Measurements from ENCODE around the gene PILRB. TPM values are rescaled to one million over a fixed set of nuclear protein-coding genes. Genes with fewer than 3 reads are reported as not detected.
"Not testable (repeated sequence)": the region's sequence is repeated elsewhere in the genome, so short reads cannot be mapped to it uniquely, and the experiment has no call there.

PILRB gene
- polyA plus RNA-seq (ENCODE audit: insufficient read length), result 20.7 TPM

DNA sequence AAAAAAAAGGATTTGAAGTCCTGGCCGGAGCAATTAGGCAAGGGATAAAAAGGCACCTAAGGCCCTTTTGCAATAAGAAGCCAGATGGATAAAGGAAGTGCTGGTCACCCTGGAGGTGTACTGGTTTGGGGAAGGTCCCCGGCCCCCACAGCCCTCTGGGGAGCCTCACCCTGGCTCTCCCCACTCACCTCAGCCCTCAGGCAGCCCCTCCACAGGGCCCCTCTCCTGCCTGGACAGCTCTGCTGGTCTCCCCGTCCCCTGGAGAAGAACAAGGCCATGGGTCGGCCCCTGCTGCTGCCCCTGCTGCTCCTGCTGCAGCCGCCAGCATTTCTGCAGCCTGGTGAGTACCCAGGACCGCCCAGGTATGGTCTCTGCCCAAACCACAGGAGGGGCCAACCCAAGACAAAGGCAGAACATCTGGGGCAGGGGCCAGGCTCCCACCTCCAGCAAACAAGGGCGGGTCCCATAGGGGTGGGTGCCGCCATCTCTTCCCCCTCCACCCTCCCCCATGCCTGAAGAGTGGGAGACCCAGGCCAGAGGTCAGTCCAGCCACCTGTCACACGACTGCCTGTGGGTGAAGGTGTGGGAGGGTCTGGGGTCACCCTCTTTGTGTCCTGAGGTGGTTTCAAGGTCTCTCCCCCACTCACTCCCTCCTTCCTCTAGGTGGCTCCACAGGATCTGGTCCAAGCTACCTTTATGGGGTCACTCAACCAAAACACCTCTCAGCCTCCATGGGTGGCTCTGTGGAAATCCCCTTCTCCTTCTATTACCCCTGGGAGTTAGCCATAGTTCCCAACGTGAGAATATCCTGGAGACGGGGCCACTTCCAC, at the start of gene PILRB:
Gene PILRB (plus strand): TSS at position 91 of the 830 bp plus-strand sequence. CDS start 186 bp downstream, at position 277.
- DNase-seq (ENCODE audit: low read depth), result no peak

DNA sequence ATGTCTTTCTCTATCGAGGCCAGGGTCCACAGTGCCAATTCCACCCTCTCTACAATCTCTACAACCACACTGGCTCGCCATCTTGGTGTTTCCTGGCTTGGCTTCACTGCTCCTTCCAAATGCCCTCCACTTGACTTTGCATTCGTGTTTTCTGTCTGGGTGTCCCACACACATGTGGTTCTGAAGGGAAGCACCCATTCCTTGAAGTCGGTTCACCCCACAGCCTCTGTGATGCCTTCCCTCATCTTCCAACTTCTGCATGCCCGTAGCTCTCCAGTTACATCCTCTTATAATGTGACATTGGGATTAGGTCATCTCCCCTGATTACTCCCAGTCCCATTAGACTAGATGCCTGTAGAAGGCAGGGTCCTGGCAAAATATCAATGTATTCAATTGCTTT, 39.6 kb upstream of the PILRB start:
- not testable (repeated sequence) for DNase-seq (ENCODE audit: low read depth)

DNA sequence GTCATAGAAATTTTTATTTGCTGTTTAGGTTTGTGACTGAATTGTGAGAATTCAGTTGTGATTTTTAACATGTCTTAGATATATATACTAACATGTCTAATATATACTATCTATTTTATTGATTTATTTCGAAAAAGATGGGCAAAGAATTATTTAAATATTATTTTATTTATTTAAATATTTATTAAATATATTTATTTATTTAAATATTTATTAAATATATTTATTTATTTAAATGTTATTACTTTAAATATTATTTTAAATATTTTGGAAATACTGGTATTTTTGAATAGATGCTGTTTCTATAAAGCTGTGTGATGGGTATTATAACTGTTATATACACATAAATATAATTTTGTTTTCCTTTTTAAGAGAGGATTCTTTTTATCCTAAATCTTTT, 36.3 kb upstream of the PILRB start:
- DNase-seq (ENCODE audit: low read depth), result not testable (repeated sequence)

DNA sequence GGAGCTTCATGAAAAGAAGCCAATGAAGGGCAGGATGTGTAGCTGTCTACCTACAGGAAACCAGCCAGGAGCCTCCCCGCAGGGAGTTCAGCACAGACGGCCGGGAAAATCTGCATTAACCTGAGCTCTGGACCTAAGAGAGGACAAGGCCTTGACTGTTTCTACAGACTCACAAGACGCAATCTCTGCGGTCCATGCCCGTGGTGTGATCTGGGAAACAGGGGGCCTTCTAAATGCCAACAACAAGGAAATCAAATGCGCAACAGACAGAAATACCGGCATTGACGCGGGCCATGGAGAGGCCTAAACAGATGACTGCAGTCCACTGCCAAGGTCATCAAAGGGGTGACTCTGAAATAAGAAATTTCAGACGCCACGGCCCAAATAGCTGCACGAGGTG, 33.7 kb upstream of the PILRB start:
- DNase-seq (ENCODE audit: low read depth), result not testable (repeated sequence)

DNA sequence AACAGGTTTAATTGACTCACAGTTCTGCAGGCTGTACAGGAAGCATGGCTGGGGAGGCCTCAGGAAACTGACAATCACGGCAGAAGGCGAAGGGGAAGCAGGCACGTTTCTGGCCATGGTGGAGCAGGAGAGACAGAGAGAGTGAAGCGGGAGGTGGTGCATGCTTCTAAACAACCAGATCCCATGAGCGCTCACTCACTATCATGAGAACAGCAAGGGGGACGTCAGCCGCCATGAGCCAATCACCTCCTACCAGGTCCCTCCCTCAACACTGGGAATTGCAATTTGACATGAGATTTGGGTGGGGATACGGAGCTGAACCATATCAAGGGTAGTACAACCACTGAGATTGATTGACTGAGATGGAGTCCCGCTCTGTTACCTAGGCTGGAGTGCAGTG, 32.2 kb upstream of the PILRB start:
- DNase-seq (ENCODE audit: low read depth), result not testable (repeated sequence)

DNA sequence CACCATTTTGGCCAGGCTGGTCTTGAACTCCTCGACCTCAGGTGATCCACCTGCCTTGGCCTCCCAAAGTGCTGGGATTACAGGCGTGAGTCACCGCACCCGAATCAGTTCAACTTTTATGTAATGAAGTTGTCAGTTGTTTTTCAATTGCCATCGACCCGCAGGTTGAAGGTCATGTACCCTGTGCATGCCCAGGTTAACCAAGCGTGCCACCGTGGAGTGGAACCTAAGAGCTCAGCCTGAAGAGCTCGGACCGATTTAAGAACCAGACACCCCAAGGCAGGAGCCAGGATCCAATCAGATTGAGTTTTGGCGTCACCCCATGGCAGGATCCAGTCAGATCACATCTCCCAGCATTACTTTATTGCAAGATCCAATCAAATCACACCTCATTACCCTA, 31.0 kb upstream of the PILRB start:
- not testable (repeated sequence) for DNase-seq (ENCODE audit: low read depth)

DNA sequence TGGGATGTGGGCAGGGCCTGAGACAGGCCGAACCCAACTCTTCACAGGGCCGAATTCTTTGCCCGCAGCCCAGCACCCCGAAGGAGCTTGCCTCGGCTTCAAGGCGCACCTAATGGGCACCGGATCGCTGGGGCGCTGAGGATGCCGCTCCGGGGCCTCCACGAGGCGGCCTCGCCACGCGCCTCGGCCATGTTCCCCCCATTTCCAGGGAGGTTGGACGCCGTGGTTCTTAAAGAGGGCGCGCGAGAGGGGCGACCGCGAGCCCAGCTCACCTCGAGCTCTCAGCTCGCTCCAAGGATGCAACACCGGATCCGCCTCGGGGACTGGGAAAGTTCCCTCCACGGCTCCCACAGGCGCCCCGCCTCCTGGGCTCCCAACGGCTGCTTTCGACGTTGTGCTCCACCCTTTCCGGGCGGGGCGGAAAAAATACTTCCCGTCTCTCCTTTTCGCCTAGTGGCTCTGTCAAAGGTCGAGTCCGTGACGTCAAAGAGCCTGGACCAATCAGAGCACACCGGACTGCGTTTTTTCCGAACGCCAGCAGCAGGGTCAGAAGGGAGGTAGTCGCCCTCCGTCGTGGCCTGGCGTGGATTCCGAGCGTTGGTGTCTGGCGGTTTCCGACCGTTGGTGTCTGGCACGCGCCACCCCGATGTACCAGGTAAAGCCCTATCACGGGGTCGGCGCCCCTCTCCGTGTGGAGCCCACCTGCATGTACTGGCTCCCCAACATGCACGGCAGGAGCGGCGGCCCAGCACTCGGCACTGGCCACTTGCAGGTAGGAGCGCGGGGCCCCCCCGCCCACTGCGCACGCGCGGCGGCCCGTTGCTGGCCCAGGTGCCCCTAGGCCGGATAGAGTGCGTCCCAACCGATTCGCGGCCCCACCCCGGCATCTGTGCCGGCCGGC, 22.1 kb upstream of the PILRB start:
- DNase-seq (ENCODE audit: low read depth), result peak; percentile 73

DNA sequence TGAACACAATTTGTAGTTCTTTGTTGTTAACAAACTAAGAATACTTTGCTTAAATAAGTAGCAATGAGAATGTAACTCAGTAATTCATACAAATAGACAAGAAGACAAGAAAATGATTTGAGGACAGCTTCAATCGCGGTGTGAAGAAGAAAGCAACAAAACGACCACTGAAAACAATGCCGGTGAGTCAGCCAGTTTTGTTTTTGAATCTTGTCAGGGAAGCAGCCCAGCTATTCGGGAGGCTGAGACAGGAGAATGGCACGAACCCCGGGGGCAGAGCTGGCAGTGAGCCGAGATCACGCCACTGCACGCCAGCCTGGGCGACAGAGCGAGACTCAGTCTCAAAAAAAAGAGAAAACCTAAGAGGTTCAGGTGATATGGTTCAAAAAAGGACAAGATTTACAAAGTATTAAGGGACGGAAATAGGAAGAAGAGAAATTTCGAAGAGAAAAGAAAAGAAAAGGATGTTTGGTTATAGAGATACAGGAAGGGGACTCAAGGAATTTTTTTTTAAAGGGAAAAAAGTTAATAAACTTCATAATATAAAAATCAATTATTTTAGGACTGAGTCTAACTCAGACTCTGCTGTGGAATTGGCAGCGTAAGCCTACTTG, 19.7 kb upstream of the PILRB start:
- not testable (repeated sequence) for DNase-seq (ENCODE audit: low read depth)

DNA sequence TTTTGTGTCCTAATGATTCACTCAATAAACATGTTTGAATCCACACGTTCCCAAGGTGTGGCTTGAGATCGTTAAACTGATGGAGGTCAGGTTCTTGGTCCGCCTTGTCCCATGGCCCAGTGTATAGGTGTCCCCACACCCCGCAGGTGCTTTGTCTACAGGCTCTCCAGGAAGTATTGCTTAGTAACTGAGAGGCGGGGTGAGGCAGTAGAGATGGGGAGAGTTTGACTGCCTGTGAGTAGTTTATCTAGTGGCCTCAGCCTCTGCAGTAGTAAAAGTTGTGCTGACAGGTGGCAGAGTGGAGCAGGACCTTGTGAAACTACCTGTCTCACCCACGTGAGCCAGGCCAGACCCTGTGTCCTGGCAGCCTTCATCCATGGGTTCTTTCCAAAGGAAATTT, 16.6 kb upstream of the PILRB start:
- not testable (repeated sequence) for DNase-seq (ENCODE audit: low read depth)

DNA sequence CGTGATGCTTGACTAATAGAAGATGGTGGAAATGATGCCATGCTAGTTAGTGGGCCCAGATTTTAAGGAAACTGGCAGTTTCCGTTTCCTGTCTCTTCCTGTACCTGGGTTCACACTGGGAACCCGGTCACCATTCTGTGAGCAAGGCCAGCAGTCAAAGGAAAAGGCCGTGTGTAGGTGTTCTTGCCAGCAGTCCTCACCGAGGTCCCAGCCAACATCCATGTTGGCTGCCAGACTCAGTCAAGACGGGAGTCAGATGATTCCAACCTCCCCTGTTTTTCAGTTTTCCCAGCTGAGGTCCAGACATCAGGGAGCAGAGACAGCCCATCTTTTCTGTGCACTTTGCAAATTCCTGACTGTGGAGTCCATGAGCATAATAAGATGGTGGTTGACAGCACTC, 15.2 kb upstream of the PILRB start:
- no peak for DNase-seq (ENCODE audit: low read depth)

DNA sequence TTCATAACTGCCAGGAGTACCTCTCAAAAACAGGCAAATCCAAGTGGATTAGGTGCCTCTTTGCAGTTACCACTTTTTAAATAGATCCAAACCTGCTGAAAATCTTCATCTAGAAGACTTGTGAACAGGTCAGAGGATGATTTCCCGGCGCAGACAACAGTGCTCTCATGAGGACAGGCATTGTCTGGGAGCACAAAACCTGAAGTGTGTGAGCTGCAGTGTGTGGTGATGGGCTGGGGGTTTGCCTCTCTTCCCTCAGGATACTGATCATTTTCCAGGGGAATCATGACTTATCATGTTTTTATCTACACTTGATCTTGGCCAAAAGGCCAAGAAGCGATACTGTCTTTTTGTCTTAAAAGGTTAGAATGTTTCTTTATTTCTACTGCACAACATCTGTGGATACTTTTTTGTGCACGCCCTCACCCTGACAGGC, 13.8 kb upstream of the PILRB start:
- DNase-seq (ENCODE audit: low read depth), result not testable (repeated sequence)

DNA sequence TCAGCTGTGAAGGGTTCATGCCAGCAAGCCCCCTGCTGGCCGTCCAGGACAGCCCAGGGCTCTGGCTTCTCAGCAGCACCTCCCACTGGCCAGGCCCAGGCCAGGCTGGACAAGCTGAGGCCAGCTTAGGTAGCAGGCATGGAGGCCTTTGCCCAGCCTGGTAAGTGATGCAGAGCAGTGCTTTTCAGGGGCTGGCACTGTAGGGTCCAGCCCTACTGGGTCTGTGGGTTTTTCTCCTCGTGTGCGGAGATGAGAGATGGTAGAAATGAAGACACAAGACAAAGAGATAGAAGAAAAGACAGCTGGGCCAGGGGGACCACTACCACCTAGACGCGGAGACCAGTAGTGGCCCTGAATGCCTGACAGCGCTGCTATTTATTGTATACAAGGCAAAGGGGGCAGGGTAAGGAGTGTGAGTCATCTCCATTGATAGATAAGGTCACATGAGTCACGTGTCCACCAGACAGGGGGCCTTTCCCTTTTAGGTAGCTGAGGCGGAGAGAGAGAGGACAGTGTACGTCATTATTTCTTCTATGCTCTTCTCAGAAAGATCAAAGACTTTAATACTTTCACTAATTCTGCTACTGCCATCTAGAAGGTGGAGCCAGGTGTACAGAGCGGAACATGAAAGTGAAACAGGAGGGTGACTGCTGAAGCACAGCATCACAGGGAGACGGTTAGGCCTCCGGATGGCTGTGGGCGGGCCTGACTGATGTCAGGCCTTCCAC, 13.2 kb upstream of the PILRB start:
- DNase-seq (ENCODE audit: low read depth), result not testable (repeated sequence)

DNA sequence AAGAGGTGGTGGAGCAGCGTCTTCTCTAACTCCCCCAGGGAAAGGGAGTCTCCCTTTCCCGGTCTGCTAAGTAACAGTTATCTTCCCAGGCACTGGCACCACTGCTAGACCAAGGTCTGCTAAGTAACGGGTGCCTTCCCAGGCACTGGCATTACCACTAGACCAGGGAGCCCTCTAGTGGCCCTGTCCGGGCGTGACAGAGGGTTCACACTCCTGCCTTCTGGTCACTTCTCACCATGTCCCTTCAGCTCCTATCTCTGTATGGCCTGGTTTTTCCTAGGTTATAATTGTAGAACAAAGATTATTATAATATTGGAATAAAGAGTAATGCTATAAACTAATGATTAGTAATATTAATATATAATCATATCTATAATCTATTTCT, 12.6 kb upstream of the PILRB start:
- DNase-seq (ENCODE audit: low read depth), result not testable (repeated sequence)

DNA sequence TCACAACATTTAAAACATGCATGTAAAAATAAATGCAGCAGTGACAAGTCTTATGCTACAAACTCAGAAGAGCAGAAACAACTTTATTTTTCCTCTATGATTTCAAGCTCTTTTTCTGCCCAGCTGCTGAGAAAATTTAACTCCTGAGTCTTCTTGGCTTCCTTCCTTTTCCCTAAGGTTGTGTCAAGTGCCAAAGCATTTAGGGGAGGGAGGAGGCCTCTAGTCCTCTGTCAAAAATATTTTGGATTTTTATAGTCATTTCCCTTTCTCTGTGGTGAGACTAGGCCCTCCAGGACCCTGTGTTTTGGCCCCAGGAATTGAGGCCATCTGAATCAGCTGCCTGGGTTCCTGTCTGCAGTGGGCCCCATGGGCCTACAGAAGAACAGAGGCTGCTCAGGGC, 11.0 kb upstream of the PILRB start:
- DNase-seq (ENCODE audit: low read depth), result no peak

DNA sequence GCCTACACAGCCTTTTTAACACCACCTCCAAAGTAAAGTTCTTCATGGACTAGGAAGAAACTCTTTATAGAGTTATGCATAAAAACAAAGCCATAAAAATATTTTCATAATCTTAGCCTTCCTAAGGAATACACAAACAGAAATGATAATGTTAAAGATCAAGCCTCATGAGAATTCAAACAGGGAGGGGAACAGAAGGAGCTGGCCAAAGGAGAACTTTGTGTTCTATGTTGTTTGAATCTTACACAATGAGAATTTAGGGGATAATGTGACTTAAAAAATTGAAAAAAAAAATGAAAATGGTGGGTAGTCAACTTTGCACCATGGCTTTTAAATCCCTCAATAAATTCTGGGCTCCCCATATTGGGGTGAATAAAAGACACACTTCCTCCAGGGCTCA, 9.1 kb upstream of the PILRB start:
- DNase-seq (ENCODE audit: low read depth), result no peak

DNA sequence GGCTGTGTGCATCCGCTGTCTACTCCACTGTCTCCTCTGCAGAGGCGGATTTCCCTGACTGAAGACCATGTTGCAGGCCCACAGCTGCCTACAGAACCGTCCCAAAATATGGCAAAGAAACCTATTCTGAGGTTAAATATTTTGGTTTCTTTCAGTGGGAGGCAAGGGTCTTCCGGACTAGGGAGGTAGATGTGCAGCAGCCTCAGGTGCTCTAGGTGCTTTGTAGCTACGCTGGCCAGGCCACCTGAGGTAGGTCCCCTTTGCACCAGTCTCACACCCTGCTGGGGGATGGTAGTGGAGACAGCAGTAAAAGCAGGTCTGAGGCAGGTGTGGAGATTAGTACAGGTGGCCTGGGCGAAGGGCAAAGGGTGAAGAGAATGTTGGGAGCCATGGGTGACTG, 8.2 kb upstream of the PILRB start:
- DNase-seq (ENCODE audit: low read depth), result no peak

DNA sequence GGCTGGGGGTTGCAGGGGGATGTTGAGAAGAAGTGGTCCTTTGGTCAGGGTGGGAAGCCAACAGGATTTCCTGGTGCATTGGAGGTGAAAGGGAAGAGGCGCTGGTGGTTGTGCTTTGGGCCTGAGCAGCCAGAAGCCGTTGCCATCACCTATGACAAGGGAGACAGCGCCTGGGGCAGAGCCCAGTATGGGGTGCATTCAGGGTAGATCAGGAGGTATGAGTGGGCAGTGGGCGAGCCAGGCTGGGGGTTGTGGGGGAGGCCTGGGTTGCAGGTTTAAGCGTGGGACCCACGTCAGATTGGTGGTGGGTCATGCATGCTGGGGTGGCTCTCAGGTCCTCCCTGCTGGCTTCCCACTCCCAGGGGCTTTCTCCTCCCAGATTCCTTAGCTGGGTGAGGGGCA, 6.3 kb upstream of the PILRB start:
- no peak for DNase-seq (ENCODE audit: low read depth)

DNA sequence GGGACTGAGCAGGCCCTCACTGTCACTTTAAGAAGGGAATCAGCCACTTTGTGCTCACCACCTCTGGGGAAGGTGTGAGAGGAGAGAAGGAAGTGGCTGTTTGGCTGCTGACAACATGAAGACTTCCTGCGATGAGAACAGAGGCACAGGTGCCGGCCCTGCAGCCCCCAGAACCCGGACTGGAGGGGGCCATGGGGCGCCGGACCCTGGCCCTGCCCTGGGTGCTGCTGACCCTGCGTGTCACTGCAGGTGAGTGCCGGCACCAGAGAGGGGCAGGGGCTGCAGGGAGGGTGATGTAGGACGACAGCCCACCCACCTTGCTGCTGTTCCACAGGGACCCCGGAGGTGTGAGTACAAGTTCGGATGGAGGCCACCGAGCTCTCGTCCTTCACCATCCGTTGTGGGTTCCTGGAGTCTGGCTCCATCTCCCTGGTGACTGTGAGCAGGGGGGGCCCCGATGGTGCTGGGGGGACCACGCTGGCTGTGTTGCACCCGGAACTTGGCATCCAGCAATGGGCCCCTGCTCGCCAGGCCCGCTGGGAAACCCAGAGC, 5.6 kb upstream of the PILRB start:
- DNase-seq (ENCODE audit: low read depth), result not testable (repeated sequence)

DNA sequence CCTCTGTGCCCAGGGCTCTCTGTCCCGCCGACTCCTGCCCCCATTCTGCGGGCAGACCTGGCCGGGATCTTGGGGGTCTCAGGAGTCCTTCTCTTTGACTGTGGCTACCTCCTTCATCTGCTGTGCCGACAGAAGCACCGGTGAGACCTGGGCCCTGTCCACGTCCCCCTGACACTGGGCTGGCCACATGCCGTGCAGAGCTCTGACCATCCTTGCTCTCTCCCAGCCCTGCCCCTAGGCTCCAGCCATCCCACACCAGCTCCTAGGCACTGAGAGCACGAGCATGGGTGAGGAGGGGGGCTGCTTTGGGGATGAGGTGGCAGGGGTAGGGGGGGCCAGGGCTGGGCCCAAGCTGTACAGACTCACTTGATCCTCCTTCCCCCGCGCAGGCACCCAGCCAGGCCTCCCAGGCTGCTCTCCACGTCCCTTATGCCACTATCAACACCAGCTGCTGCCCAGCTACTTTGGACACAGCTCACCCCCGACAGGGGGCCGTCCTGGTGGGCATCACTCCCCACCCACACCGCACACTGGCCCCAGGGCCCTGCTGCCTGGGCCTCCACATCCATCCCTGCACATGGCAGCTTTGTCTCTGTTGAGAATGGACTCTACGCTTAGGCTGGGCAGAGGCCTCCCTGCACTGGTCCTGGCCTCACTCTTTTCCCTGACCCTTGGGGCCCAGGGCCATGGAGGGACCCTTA, 4.8 kb upstream of the PILRB start:
- DNase-seq (ENCODE audit: low read depth), result no peak

DNA sequence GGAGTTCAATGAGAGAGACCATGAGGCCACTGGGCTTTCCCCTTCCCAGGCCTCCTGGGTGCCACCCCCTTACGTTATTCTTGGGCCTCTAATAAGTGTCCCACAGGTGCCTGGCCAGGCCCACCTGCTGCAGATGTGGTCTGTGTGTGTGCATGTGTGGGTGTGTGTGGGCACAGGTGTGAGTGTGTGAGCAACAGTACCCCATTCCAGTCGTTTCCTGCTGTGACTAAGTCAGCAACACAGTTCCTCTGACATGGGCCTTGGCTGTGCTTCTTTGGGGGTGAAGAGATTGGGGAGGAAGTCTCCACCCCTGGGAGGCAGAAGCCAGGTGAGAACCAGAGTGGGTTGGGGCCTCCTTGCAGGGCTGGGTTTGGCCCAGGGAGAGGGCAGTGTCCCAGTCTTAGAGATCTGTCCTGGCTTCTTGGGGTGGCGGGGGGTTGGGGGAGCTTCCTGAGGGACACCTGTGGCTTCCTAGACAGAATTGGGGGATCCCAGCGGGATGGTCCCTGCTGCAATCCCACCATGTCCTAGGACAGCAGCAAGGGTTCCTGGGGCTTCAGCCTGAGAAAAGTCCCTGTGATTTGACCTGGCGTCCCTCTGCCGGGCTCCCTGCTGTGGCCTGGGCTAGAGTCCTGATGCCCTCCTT, 4.1 kb upstream of the PILRB start:
- DNase-seq (ENCODE audit: low read depth), result no peak

Data from forelimb muscle (tissue), 1 donor.